SK-N-SH (cell line): ENCODE measurements around the gene SLC7A7. TPM values are rescaled to one million over a fixed set of nuclear protein-coding genes. Genes with fewer than 3 reads are reported as not detected.

Experiments used
- CTCF ChIA-PET: fragments of 300-600, 350-600 bp; formaldehyde crosslinking; extraction: SDS; loops from one replicate; lab custom pipeline; 2021; lab: Yijun Ruan, JAX
- POLR2A ChIA-PET: fragments of 350-600 bp; sonication (Branson Sonifier 250); formaldehyde crosslinking; extraction: SDS; loops from one replicate; lab custom pipeline; 2020; ENCODE audit warnings: antibody characterized with exemption, inconsistent platforms; lab: Yijun Ruan, JAX
- DNase-seq: peaks from one replicate; pipeline ENCODE4 v3.0.0; 2012
- H2AFZ ChIP-seq: fragments of 200-600 bp; sonication (generic); 2 replicates; pipeline ENCODE4 v1.8.1; 2016; ENCODE audit warnings: antibody characterized with exemption, mild to moderate bottlenecking, low read depth
- H3F3A ChIP-seq: fragments of 200-600 bp; sonication (generic); replicated peaks from 2 replicates; pipeline ENCODE3; 2016; ENCODE audit warnings: antibody characterized with exemption, mild to moderate bottlenecking; ENCODE audit not compliant: insufficient read depth
- H3K27ac ChIP-seq, 2 experiments: fragments of 200-500 bp in 1 of 2; fragments of 200-600 bp in 1 of 2; sonication (Bioruptor generic) in 1 of 2; sonication (generic), shearing (Covaris generic) in 1 of 2; 2 replicates each; pipeline versions ENCODE4 v1.5.1 to v1.6.1; 2014 to 2016; ENCODE audit warnings: low read depth in 2 of 2, inconsistent platforms in 1 of 2, low read length in 1 of 2, mild to moderate bottlenecking in 1 of 2, mixed read lengths in 1 of 2
- H3K27me3 ChIP-seq: fragments of 200-600 bp; sonication (generic), shearing (Covaris generic); 2 replicates; pipeline ENCODE4 v1.6.1; 2016; ENCODE audit warnings: mixed run types; ENCODE audit not compliant: insufficient read depth
- H3K36me3 ChIP-seq, 2 experiments: fragments of 200-500 bp in 1 of 2; fragments of 200-600 bp in 1 of 2; sonication (Bioruptor generic) in 1 of 2; sonication (generic) in 1 of 2; replicated peaks in 1 of 2; 2 replicates each; pipeline versions ENCODE3 to v1.5.1; 2014 to 2016; ENCODE audit warnings: low read length in 1 of 2, mild to moderate bottlenecking in 1 of 2; ENCODE audit not compliant: insufficient read depth in 2 of 2, control insufficient read depth in 1 of 2
- H3K4me1 ChIP-seq, 2 experiments: fragments of 200-500 bp in 1 of 2; fragments of 200-600 bp in 1 of 2; sonication (Bioruptor generic) in 1 of 2; sonication (generic), shearing (Covaris generic) in 1 of 2; 2 replicates each; pipeline versions ENCODE4 v1.5.1 to v1.6.1; 2014 to 2016; ENCODE audit warnings: low read depth in 1 of 2, low read length in 1 of 2, mixed run types in 1 of 2; ENCODE audit not compliant: insufficient read depth in 2 of 2, control insufficient read depth in 1 of 2
- H3K4me2 ChIP-seq: fragments of 200-600 bp; sonication (generic), shearing (Covaris generic); 2 replicates; pipeline ENCODE4 v1.6.1; 2017; ENCODE audit warnings: mixed run types
- H3K4me3 ChIP-seq, 2 experiments: fragments of 200-500 bp in 1 of 2; fragments of 200-600 bp in 1 of 2; sonication (Bioruptor generic) in 1 of 2; sonication (generic), shearing (Covaris generic) in 1 of 2; 2 replicates each; pipeline versions ENCODE4 v1.5.1 to v1.8.1; 2014 to 2016; ENCODE audit warnings: low read depth in 2 of 2, inconsistent platforms in 1 of 2, low read length in 1 of 2, mild to moderate bottlenecking in 1 of 2, mixed read lengths in 1 of 2, moderate library complexity in 1 of 2
- H3K79me2 ChIP-seq: fragments of 200-600 bp; sonication (generic); 2 replicates; pipeline ENCODE4 v1.8.1; 2017; ENCODE audit warnings: mild to moderate bottlenecking; ENCODE audit not compliant: insufficient read depth
- H3K9ac ChIP-seq: fragments of 200-600 bp; sonication (generic); 2 replicates; pipeline ENCODE4 v1.6.1; 2017; ENCODE audit warnings: mixed run types
- H3K9me2 ChIP-seq: fragments of 200-600 bp; sonication (generic); 2 replicates; pipeline ENCODE4 v1.6.1; 2017; ENCODE audit warnings: mixed run types
- H3K9me3 ChIP-seq: fragments of 200-600 bp; sonication (generic); 2 replicates; pipeline ENCODE4 v1.6.1; 2017; ENCODE audit warnings: mixed run types, mild to moderate bottlenecking, moderate library complexity
- H4K20me1 ChIP-seq: fragments of 200-600 bp; sonication (generic); 2 replicates; pipeline ENCODE4 v1.6.1; 2017; ENCODE audit warnings: mild to moderate bottlenecking, mixed run types; ENCODE audit not compliant: insufficient read depth
- CHD2 ChIP-seq: fragments of 150-350 bp; IDR thresholded peaks from 2 replicates; pipeline ENCODE4 v1.6.1; 2018; ENCODE audit warnings: low read length; ENCODE audit not compliant: partially characterized antibody
- ELF1 ChIP-seq: IDR thresholded peaks from 2 replicates; pipeline ENCODE4 v1.4.0; 2012
- EP300 ChIP-seq, 2 experiments: IDR thresholded peaks; 2 replicates each; pipeline versions ENCODE4 v1.4.0 to v1.6.1; 2012; ENCODE audit warnings: borderline replicate concordance in 1 of 2, low read depth in 1 of 2, low read length in 1 of 2
- EZH2phosphoT487 ChIP-seq: fragments of 200-600 bp; sonication (generic); IDR thresholded peaks from 2 replicates; pipeline ENCODE4 v1.6.1; 2017; ENCODE audit warnings: low read depth, mixed run types, mild to moderate bottlenecking, antibody characterized with exemption, moderate library complexity, borderline replicate concordance
- FOSL2 ChIP-seq: IDR thresholded peaks from 2 replicates; pipeline ENCODE4 v1.4.0; 2012; ENCODE audit warnings: low read depth, mild to moderate bottlenecking, moderate library complexity, borderline replicate concordance
- FOXJ3 ChIP-seq: sonication (generic); formaldehyde crosslinking; IDR thresholded peaks from 2 replicates; pipeline ENCODE4 v1.5.1; 2020; ENCODE audit warnings: mild to moderate bottlenecking, missing genetic modification reagents
- FOXM1 ChIP-seq: IDR thresholded peaks from 2 replicates; pipeline ENCODE4 v1.4.0; 2012; ENCODE audit warnings: low read depth, mild to moderate bottlenecking
- GABPA ChIP-seq: IDR thresholded peaks from 2 replicates; pipeline ENCODE4 v1.4.0; 2012; ENCODE audit warnings: low read depth, mild to moderate bottlenecking
- GATA2 ChIP-seq: sonication (generic); formaldehyde crosslinking; IDR thresholded peaks from 2 replicates; pipeline ENCODE4 v1.5.0; 2020; ENCODE audit warnings: mild to moderate bottlenecking, missing genetic modification reagents
- IRF3 ChIP-seq: fragments of 150-350 bp; IDR thresholded peaks from 2 replicates; pipeline ENCODE4 v1.6.1; 2016; ENCODE audit warnings: mild to moderate bottlenecking, low read depth, low read length
- MXI1 ChIP-seq: IDR thresholded peaks from 2 replicates; pipeline ENCODE4 v1.6.1; 2012; ENCODE audit warnings: mild to moderate bottlenecking, low read depth, low read length, improper control_type of control experiment
- NFIC ChIP-seq: IDR thresholded peaks from 2 replicates; pipeline ENCODE4 v1.4.0; 2012; ENCODE audit warnings: borderline replicate concordance
- POLR2AphosphoS5 ChIP-seq: IDR thresholded peaks from 2 replicates; pipeline ENCODE4 v1.6.1; 2012; ENCODE audit warnings: low read depth, low read length
- RAD21 ChIP-seq: IDR thresholded peaks from 2 replicates; pipeline ENCODE4 v1.6.1; 2012; ENCODE audit warnings: mild to moderate bottlenecking, low read length
- RCOR1 ChIP-seq: fragments of 150-350 bp; IDR thresholded peaks from 2 replicates; pipeline ENCODE4 v1.6.1; 2017; ENCODE audit warnings: antibody characterized with exemption, low read length
- RFX5 ChIP-seq: IDR thresholded peaks from 2 replicates; pipeline ENCODE4 v1.6.1; 2012; ENCODE audit warnings: mild to moderate bottlenecking, improper control_type of control experiment, low read length
- SIN3A ChIP-seq: IDR thresholded peaks from 2 replicates; pipeline ENCODE4 v1.6.1; 2012; ENCODE audit warnings: low read depth, mild to moderate bottlenecking, low read length, moderate library complexity, borderline replicate concordance
- SMC3 ChIP-seq: IDR thresholded peaks from 2 replicates; pipeline ENCODE4 v1.6.1; 2012; ENCODE audit warnings: low read depth, low read length, improper control_type of control experiment
- TAF1 ChIP-seq: IDR thresholded peaks from 2 replicates; pipeline ENCODE4 v1.6.1; 2012; ENCODE audit warnings: low read depth, mild to moderate bottlenecking, low read length, moderate library complexity, borderline replicate concordance
- TEAD4 ChIP-seq: IDR thresholded peaks from 2 replicates; pipeline ENCODE4 v1.4.0; 2012; ENCODE audit warnings: mild to moderate bottlenecking, borderline replicate concordance; ENCODE audit not compliant: insufficient read depth
- YY1 ChIP-seq: IDR thresholded peaks from 2 replicates; pipeline ENCODE4 v1.4.0; 2012; ENCODE audit warnings: low read depth, mild to moderate bottlenecking
- WGBS: methylation state at CpG from one replicate; pipeline ENCODE4 v1.1.6; 2017; ENCODE audit warnings: low lambda C conversion rate; 5-methylcytosine and 5-hydroxymethylcytosine counted together
- polyA plus RNA-seq, 3 experiments: library from polyadenylated mRNA; depleted of rRNA; stranded (reverse); fragments of >200 nt; gene quantifications; 2 replicates each; pipeline ENCODE4 v1.2.3, GENCODE V29; 2012
- TF ChIP-seq, protein P1 (sequence below): fragments of 200-600 bp; sonication (generic); IDR thresholded peaks from 2 replicates; pipeline ENCODE4 v1.6.1; 2017; ENCODE audit warnings: antibody characterized with exemption, mild to moderate bottlenecking, moderate library complexity
- TF ChIP-seq, protein P2 (sequence below): IDR thresholded peaks from 2 replicates; pipeline ENCODE4 v1.4.0; 2012; ENCODE audit warnings: low read depth, borderline replicate concordance

Gene SLC7A7
- polyA plus RNA-seq, 1 of the 3 experiments (the other 2 are of a cell fraction), result 0.30 TPM

- CTCF ChIA-PET, result interaction anchor here (1.9 kb wide), 1 partner anchor 240 kb away, joined by 4 read pairs; no protein-coding TSS in a partner anchor
- H3K79me2 ChIP-seq, result no peaks in the 10 kb centered on the region
- TF ChIP-seq NFIC (no peak), SMC3 (no peak), FOSL2 (no peak), TEAD4 (no peak), RCOR1 (no peak), FOXJ3 (CRISPR knock-in tag) (no peak), TAF1 (no peak), GABPA (no peak), FOXM1 (no peak), MXI1 (no peak), CHD2 (no peak), YY1 (no peak)
- TF ChIP-seq, protein P1, sequence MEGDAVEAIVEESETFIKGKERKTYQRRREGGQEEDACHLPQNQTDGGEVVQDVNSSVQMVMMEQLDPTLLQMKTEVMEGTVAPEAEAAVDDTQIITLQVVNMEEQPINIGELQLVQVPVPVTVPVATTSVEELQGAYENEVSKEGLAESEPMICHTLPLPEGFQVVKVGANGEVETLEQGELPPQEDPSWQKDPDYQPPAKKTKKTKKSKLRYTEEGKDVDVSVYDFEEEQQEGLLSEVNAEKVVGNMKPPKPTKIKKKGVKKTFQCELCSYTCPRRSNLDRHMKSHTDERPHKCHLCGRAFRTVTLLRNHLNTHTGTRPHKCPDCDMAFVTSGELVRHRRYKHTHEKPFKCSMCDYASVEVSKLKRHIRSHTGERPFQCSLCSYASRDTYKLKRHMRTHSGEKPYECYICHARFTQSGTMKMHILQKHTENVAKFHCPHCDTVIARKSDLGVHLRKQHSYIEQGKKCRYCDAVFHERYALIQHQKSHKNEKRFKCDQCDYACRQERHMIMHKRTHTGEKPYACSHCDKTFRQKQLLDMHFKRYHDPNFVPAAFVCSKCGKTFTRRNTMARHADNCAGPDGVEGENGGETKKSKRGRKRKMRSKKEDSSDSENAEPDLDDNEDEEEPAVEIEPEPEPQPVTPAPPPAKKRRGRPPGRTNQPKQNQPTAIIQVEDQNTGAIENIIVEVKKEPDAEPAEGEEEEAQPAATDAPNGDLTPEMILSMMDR, result no peak
Observed at GRCh38 chr14:22797017-22797917, 18.0 kb downstream of the SLC7A7 start.

GRCh38 chr14:22796087-22796707 lies 19.0 kb downstream of the SLC7A7 start:
- 8% methylated on average over 3 of the region's 5 CpGs for WGBS
- no peaks in the 10 kb centered on the region for H4K20me1 ChIP-seq
- no peak overlapping the region for H3K27ac ChIP-seq
- H3K4me1 ChIP-seq, result no peaks in the 10 kb centered on the region
- no peak for TF ChIP-seq EZH2phosphoT487
- TF ChIP-seq RCOR1, result no peak
- TF ChIP-seq RAD21, result no peak
- no peak for TF ChIP-seq RFX5
- TF ChIP-seq GABPA, result no peak
- no peak for TF ChIP-seq GATA2 (CRISPR knock-in tag)
- no peak for TF ChIP-seq NFIC
- no peak for TF ChIP-seq POLR2AphosphoS5
- no peak for TF ChIP-seq SIN3A
- no peak for TF ChIP-seq EP300 (IDR thresholded peaks at IDR 0.05; ENCODE audit: borderline replicate concordance in 1 of 2, low read depth in 1 of 2, low read length in 1 of 2)
- no peak for TF ChIP-seq ELF1
- TF ChIP-seq IRF3, result no peak
- TF ChIP-seq TEAD4, result no peak
- TF ChIP-seq, protein P2, sequence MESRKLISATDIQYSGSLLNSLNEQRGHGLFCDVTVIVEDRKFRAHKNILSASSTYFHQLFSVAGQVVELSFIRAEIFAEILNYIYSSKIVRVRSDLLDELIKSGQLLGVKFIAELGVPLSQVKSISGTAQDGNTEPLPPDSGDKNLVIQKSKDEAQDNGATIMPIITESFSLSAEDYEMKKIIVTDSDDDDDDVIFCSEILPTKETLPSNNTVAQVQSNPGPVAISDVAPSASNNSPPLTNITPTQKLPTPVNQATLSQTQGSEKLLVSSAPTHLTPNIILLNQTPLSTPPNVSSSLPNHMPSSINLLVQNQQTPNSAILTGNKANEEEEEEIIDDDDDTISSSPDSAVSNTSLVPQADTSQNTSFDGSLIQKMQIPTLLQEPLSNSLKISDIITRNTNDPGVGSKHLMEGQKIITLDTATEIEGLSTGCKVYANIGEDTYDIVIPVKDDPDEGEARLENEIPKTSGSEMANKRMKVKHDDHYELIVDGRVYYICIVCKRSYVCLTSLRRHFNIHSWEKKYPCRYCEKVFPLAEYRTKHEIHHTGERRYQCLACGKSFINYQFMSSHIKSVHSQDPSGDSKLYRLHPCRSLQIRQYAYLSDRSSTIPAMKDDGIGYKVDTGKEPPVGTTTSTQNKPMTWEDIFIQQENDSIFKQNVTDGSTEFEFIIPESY, result no peak
- no peaks in the 10 kb centered on the region for H3K9me2 ChIP-seq
- no peaks in the 10 kb centered on the region for H3K79me2 ChIP-seq
- no peak overlapping the region for H3K4me3 ChIP-seq
- no peaks in the 10 kb centered on the region for H3F3A ChIP-seq
- POLR2A ChIA-PET, result no interaction called here
- H3K36me3 ChIP-seq, result no peaks in the 10 kb centered on the region
- CTCF ChIA-PET, result interaction anchor here (1.9 kb wide), 1 partner anchor 239 kb away, joined by 4 read pairs; no protein-coding TSS in a partner anchor
- no peak for DNase-seq
- no peaks in the 10 kb centered on the region for H3K9me3 ChIP-seq
- H2AFZ ChIP-seq, result no peak overlapping the region
- peaks cover 53% of the 10 kb centered on the region; the same call in 1 of the 2 replicates for H3K27me3 ChIP-seq
- no peak overlapping the region for H3K9ac ChIP-seq
- no peak overlapping the region for H3K4me2 ChIP-seq

More at GRCh38 chr14:22797017-22797917, 18.0 kb downstream of the SLC7A7 start:
- POLR2A ChIA-PET, result no interaction called here
- Histone ChIP-seq H3K4me1 (no peaks in the 10 kb centered on the region), H2AFZ (no peak overlapping the region), H3F3A (no peaks in the 10 kb centered on the region), H3K27me3 (peaks cover 64% of the 10 kb centered on the region), H4K20me1 (no peaks in the 10 kb centered on the region), H3K4me2 (no peak overlapping the region), H3K9me2 (no peaks in the 10 kb centered on the region), H3K36me3 (no peaks in the 10 kb centered on the region), H3K27ac (no peak overlapping the region), H3K9ac (no peak overlapping the region), H3K4me3 (no peak overlapping the region), H3K9me3 (no peaks in the 10 kb centered on the region)
- no peak for DNase-seq
- 5% methylated on average over 5 of the region's 5 CpGs for WGBS
